ENCODE results near the gene FBXO2. TPM values are rescaled to one million over a fixed set of nuclear protein-coding genes. Genes with fewer than 3 reads are reported as not detected.

FBXO2 gene, protein sequence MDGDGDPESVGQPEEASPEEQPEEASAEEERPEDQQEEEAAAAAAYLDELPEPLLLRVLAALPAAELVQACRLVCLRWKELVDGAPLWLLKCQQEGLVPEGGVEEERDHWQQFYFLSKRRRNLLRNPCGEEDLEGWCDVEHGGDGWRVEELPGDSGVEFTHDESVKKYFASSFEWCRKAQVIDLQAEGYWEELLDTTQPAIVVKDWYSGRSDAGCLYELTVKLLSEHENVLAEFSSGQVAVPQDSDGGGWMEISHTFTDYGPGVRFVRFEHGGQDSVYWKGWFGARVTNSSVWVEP
- total RNA-seq: 1 to 10 TPM in 7 of 8 experiments, under 1 TPM in 1; 0.42 to 7.6 (median 2.1) TPM

DNA sequence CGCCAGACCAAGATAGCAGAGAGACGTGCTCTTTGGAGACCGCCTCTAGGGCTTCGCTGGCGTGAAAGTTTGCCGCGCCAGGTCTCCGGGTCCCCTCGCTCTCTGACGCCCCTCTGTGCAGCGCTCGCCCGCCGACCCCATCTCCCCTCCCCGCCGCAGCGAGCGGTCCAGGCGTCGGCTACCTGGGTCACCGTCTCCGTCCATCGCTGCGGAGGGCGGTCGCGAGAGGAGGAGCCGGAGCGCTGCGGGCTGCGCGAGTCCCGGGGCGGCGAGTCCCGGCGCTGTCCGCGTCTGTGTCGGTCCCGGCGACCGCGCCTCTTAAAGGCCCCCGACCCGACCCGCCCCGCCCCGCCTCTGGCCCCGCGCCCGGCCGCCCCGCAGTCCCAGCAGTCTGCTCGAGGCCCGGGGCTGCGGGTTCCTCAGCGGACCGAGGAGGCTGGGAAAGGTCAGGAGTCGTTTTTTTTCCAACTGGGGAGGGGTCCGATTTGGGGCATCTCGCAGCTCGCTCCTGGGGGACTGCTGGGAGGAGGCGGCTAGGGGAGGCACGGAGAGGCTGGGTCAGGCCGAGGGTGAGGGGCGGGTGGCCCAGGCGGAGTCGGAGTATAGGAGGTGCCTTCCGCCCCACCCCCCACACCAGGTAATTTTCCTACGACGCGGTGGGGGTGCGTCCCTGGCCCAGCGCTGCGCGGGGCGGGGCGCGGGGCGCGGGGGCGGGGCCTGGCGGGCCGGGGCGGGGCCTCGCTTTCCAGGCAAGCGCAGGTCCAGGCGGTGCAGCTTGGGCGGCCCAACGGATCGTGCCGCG lies at the start of gene FBXO2, which contains the start of gene FBXO44:
FBXO2 (minus strand) TSS at position 293 of the 802 bp plus-strand sequence; CDS start at position 204, 89 bp downstream.
FBXO44 (plus strand) TSS at position 741 of the 802 bp plus-strand sequence. CDS start 959 bp downstream, outside the sequence.
- 16 to 60% (median 35%) methylated on average over 2 to 6 of the region's 94 CpGs; no CpG with 5 or more reads in 6 of the 10 experiments for WGBS, 10 experiments
- H3K4me1 ChIP-seq (replicated peaks in 1 of 2): peaks cover 10 to 13% of the 10 kb centered on the region in 2 donors
- in situ Hi-C loops (cut with MboI; ENCODE audit: low pct_unique_long_range_greater_than_20kb in 2 of 9, low sequenced_read_pairs in 9 of 9, unreplicated experiment in 9 of 9): loop anchor here in 1 of 9 experiments (10.0 kb wide), 1 partner anchor 60 kb away; no protein-coding TSS in a partner anchor
- ATAC-seq (replicated peaks in 6 of 8): peak; percentile 64 to 82 (median 78)
- H3K4me3 ChIP-seq: peak within 1 kb of the TSS; percentile 52 to 98 (median 73)
- H3K27ac ChIP-seq: peak within 1 kb of the TSS in 1 of 2 donors; percentile 16

DNA sequence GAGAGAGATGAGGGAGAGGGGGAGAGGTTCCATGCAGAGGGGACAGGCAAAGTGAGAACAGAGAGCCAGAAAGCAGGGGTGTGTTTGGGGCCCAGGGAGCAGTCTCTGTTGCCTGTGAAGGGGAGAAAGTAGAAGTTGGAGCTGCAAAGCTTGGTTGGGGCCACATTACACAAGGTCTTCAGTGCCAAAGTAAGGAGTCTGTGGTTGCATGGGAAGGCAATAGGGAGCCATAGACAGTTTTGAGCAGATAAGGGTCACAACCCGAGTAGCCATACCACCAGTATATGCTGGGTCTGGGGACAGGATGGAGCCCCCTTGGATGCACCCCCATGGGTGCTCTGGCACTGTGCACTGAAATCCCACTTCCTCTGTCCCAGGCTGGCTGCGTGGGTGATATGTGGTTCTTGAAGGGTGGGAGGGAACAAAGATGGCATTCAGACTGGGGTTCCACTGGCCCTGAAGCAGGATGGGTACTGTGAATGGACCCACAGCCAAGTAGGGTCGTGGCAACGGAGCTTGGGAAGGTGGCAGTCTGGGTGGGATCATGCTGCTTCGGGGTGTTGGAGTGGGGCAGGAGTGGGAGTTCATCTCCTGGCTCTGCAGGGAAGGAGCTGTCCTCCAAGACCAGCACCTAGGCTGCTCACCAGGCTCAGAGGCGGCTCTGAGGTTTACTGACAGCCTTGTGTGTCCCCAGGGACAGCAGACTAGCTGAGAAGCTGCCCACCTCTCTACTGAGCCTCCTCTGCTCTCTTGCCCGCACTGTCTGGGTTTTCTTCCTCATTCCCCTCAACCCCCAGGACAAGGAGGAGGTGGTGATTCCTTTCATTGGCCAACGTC lies 49.3 kb upstream of the FBXO2 start:
- peak in 3 of 8 experiments; percentile 11 to 18 (median 16) for ATAC-seq (replicated peaks in 6 of 8)
- WGBS, 10 experiments: 0 to 52% (median 29%) methylated on average over 1 to 6 of the region's 8 CpGs; no CpG with 5 or more reads in 3 of the 10 experiments
- Histone ChIP-seq H3K4me3 (no peak overlapping the region), H3K27ac (peak overlapping the region; percentile 55 to 68), H3K4me1 (replicated peaks in 1 of 2) (peaks cover 83 to 84% of the 10 kb centered on the region in 2 donors)
- in situ Hi-C loops (cut with MboI; ENCODE audit: low pct_unique_long_range_greater_than_20kb in 2 of 9, low sequenced_read_pairs in 9 of 9, unreplicated experiment in 9 of 9): no loop called here

DNA sequence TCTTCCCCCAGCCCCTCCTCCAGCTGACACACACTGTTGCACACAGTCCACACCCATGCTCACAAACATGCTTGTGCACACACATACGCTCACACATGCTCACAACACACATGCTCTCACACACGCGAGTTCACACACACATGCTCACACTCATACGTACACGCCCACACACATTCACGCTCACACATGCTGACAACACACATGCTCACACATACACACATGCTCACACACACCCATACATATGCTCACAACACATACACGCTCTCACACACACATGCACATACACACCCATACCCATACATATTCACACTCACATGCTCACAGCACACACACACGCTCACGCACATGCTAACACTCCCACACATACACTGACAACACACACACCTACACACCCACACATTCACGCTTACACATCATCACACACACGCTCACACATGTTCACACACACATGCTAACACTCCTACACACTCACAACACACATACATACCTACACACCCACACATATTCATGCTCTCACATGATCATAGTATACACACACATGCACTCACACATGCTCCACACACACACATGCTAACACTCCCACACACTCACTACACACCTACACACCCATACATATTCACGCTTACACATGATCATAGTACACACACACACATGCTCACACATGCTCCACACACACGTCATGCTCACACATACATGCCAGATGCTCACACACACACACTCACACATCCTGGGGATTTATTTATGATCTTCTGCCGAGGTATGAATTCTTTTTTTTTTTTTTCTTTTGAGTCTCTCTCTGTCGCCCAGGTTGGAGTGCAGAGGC lies 48.0 kb upstream of the FBXO2 start:
- in situ Hi-C loops (cut with MboI; ENCODE audit: low pct_unique_long_range_greater_than_20kb in 2 of 9, low sequenced_read_pairs in 9 of 9, unreplicated experiment in 9 of 9): no loop called here
- Histone ChIP-seq H3K4me3 (no peak overlapping the region), H3K4me1 (replicated peaks in 1 of 2) (peaks cover 75% of the 10 kb centered on the region in 2 donors), H3K27ac (peak overlapping the region; percentile 85 to 88)
- no peak for ATAC-seq (replicated peaks in 6 of 8)
- WGBS, 10 experiments: 0 to 94% (median 69%) methylated on average over 1 to 14 of the region's 15 CpGs; no CpG with 5 or more reads in 1 of the 10 experiments

DNA sequence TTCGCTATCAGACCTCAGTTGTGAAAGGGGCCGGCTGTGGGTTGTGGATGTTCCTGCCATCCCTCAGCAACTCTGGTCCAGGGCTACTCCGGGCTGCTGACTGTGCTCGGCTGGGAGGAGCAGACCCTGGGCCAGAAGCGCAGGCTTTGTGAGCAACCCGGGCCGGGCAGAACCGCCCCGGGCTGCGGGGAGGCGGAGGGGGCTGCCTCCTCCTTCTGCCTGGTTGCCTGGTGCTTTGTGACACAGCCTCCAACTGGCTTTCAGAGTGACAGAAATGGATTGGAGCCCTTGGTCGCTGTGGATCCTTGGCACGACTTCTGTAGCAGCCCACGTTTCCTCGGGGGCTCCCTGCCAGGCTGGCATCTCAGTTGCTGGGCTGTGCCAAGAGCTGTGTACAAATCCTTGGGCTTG lies 47.3 kb upstream of the FBXO2 start:
- Histone ChIP-seq H3K27ac (peak overlapping the region; percentile 85 to 88), H3K4me1 (replicated peaks in 1 of 2) (peaks cover 68 to 69% of the 10 kb centered on the region in 2 donors), H3K4me3 (peak overlapping the region in 4 of 5 donors; percentile 1 to 16 (median 8))
- peak; percentile 43 to 85 (median 74) for ATAC-seq (replicated peaks in 6 of 8)
- in situ Hi-C loops (cut with MboI; ENCODE audit: low pct_unique_long_range_greater_than_20kb in 2 of 9, low sequenced_read_pairs in 9 of 9, unreplicated experiment in 9 of 9): no loop called here
- WGBS, 10 experiments: 0 to 15% (median 3%) methylated on average over 2 to 12 of the region's 15 CpGs; no CpG with 5 or more reads in 4 of the 10 experiments

DNA sequence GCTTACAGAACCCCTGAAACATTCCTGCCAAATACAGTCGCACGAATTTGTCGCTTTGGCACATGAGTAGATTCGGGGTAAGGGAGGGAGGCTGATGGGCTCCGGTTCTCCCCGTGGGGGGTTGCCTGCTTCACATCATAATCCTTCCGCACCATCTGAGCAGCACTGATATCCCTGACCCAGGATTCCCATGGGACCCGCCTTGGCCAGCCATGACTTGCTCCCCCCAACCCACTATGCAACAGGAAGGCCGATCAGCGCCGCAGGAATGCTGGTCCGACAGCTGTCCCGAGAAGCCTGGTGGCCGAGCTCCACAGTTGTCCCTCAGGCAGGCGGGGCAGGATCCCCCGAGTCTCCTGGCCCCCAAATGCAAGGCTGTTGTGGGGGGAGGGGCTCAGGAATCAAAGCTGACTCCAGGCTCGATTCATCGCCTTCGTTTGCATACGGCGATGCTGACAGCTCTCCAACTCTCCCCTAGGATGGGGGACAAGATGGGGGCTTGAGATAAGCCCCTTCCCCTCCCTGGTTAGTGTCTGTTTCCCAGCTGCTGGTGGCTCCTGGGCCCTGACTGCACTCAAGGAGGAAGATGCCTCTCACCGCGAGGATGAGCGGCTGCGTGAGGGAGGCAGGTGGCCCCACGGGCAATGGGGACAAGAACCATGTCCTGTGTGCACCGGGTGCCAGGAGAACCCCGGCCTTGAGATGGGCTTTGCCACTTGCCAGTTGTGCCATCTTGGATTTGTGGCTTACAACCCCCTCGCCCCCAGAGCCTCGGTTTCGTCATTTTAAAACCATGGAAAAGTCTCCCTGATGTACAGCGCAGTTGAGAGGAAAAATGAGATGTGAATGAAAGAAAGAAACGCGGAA lies 46.6 kb upstream of the FBXO2 start:
- 9 to 89% (median 40%) methylated on average over 1 to 32 of the region's 34 CpGs for WGBS, 10 experiments
- in situ Hi-C loops (cut with MboI; ENCODE audit: low pct_unique_long_range_greater_than_20kb in 2 of 9, low sequenced_read_pairs in 9 of 9, unreplicated experiment in 9 of 9): no loop called here
- Histone ChIP-seq H3K4me3 (peak overlapping the region in 4 of 5 donors; percentile 1 to 16 (median 8)), H3K4me1 (replicated peaks in 1 of 2) (peaks cover 61% of the 10 kb centered on the region in 2 donors), H3K27ac (peak overlapping the region; percentile 85 to 88)
- peak in 4 of 8 experiments; percentile 3 to 42 (median 36) for ATAC-seq (replicated peaks in 6 of 8)

DNA sequence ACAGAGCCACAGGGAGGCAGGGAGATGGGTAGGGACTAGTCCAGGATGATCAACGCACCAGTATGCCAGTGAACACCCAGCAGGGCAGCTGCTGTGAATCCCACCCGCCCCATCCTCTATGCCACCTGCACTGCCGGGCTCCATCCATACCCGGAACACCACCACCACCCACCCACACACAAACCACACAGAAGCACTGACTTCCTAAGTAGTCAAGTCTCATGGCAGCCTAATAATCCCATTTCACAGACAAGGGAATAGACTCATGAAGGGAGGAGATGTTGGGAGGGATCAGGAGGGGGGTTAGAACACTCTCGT lies 43.6 kb upstream of the FBXO2 start:
- 60 to 80% (median 72%) methylated on average over 1 to 3 of the region's 5 CpGs; no CpG with 5 or more reads in 6 of the 10 experiments for WGBS, 10 experiments
- no peak overlapping the region for H3K4me3 ChIP-seq
- no peak overlapping the region for H3K27ac ChIP-seq
- no peak for ATAC-seq (replicated peaks in 6 of 8)
- in situ Hi-C loops (cut with MboI; ENCODE audit: low pct_unique_long_range_greater_than_20kb in 2 of 9, low sequenced_read_pairs in 9 of 9, unreplicated experiment in 9 of 9): no loop called here
- peaks cover 47 to 57% of the 10 kb centered on the region in 2 donors for H3K4me1 ChIP-seq (replicated peaks in 1 of 2)

DNA sequence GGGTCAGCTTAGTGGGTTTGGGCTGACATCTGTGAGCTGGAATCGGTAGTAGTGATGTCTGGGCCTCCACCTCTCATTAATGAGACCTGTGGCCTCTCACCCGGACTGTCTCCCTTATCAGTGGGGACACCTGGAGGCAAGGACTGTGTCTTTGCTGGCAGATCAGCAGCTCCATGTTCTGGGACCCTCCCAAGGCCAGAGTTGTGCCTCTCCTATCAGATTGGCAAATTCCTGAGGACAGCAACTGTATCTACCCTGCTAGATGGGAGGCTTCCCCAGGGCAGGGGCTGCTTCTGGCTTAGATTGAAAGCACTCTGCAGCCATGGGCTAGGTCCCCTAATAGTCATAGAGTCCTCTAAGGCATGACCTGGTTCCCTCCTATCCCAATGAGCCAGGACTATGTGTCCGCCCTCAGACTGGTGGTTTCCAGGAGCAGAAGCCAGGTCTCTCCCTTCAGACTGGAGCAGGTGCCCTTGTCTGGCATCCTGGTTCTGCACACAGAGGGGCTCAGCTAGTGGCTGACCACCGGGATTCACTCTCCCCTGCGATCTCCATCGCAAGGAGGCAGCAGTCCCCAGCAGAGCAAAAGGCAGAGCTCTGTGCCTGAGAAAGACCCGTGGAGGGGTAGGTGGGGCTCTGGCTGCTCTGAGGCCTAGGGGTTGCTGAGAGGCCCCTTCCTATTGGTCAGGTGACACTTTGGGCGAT lies 43.1 kb upstream of the FBXO2 start:
- in situ Hi-C loops (cut with MboI; ENCODE audit: low pct_unique_long_range_greater_than_20kb in 2 of 9, low sequenced_read_pairs in 9 of 9, unreplicated experiment in 9 of 9): no loop called here
- H3K4me3 ChIP-seq: no peak overlapping the region
- ATAC-seq (replicated peaks in 6 of 8): no peak
- H3K4me1 ChIP-seq (replicated peaks in 1 of 2): peaks cover 42 to 52% of the 10 kb centered on the region in 2 donors
- 0 to 100% (median 78%) methylated on average over 1 to 7 of the region's 8 CpGs; no CpG with 5 or more reads in 1 of the 10 experiments for WGBS, 10 experiments
- no peak overlapping the region for H3K27ac ChIP-seq

DNA sequence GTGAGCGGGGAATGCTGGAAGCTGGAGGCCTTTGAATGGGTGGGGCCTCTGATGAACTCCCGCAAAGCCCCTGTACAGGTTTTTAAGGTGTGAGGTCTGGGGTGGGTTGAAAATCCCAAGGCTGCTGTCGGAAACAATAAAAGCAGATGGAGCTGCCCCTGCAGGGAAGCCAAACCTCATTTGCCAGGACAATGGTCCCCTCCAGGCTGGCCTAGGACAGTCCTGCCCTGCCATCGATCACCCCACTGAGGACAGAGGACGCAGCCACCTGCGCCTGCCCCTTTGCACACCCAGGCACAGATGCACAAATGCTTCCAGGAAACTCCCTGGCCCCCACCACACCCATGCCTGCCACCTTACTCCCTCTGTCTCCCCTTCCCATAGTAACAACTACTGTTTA lies 41.6 kb upstream of the FBXO2 start:
- in situ Hi-C loops (cut with MboI; ENCODE audit: low pct_unique_long_range_greater_than_20kb in 2 of 9, low sequenced_read_pairs in 9 of 9, unreplicated experiment in 9 of 9): no loop called here
- Histone ChIP-seq H3K4me1 (replicated peaks in 1 of 2) (peaks cover 27 to 37% of the 10 kb centered on the region in 2 donors), H3K27ac (no peak overlapping the region), H3K4me3 (no peak overlapping the region)
- ATAC-seq (replicated peaks in 6 of 8): no peak
- 20 to 92% (median 60%) methylated on average over 1 to 6 of the region's 6 CpGs; no CpG with 5 or more reads in 3 of the 10 experiments for WGBS, 10 experiments

DNA sequence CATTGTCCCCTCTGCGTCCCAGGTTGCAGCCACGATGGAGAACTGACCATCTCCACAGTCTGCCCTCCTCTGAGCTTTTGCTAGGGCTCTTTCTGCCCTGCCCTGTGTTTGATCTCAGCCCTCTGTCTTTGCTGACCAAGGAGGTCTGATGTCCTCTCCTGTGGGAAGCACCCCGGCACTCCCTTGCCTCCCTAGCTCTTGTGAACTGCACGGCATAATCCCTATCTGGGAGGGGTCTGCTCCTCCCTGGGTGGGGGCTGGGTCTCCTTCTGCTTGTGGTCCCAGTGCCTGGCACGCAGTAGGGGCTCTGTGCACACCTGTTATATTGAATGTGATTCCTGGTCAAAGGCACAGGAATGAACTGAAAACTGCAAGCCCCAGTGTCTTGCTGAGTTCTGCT lies 39.7 kb upstream of the FBXO2 start:
- in situ Hi-C loops (cut with MboI; ENCODE audit: low pct_unique_long_range_greater_than_20kb in 2 of 9, low sequenced_read_pairs in 9 of 9, unreplicated experiment in 9 of 9): no loop called here
- Histone ChIP-seq H3K4me1 (replicated peaks in 1 of 2) (peaks cover 30 to 40% of the 10 kb centered on the region in 2 donors), H3K27ac (peak overlapping the region in 1 of 2 donors; percentile 98), H3K4me3 (peak overlapping the region in 4 of 5 donors; percentile 51 to 96 (median 80))
- ATAC-seq (replicated peaks in 6 of 8): no peak
- 0 to 66% (median 20%) methylated on average over 1 to 2 of the region's 5 CpGs; no CpG with 5 or more reads in 4 of the 10 experiments for WGBS, 10 experiments

DNA sequence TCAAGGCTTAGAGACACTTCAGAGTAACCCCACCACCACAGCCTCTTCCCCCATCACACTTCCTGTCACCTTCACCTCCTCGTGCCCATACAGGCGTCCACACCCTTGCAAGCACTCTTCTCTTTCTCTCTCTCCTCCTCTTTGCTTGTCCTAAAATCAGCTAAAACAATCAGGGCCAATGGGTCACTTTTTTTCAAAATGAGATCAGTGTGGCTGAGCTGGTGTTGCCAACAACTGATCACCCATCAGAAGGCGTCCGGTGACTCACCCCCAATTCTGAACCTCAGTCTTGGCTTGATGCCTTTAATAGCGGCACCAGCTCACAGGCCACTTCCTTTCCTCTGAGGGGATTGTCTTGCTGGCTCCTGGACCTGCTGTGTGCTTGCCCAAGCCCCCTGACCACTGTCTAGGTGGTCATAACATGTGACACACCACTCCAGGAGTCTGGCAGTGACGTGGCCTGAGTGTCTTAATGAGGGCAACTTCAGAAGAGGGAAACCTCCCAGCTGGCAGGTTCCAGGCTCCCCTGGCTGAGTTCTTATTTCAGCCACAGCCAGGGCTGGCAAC lies 38.9 kb upstream of the FBXO2 start:
- in situ Hi-C loops (cut with MboI; ENCODE audit: low pct_unique_long_range_greater_than_20kb in 2 of 9, low sequenced_read_pairs in 9 of 9, unreplicated experiment in 9 of 9): no loop called here
- Histone ChIP-seq H3K4me3 (peak overlapping the region; percentile 51 to 96 (median 74)), H3K27ac (peak overlapping the region in 1 of 2 donors; percentile 98), H3K4me1 (replicated peaks in 1 of 2) (peaks cover 31 to 44% of the 10 kb centered on the region in 2 donors)
- WGBS, 10 experiments: 0 to 38% (median 14%) methylated on average over 1 to 5 of the region's 6 CpGs; no CpG with 5 or more reads in 1 of the 10 experiments
- ATAC-seq (replicated peaks in 6 of 8): peak in 6 of 8 experiments; percentile 0 to 36 (median 4)
